Lower lobe of right lung (tissue), 2 donors: ENCODE measurements around the gene GLCE. TPM values are rescaled to one million over a fixed set of nuclear protein-coding genes. Genes with fewer than 3 reads are reported as not detected.

Experiments
- ATAC-seq, 2 donors: fragments of 200-7000 bp; cut with Tn5 transposase; one replicate each; pipeline ENCODE4 v1.9.1; 2020 to 2022; ENCODE audit warnings: mild to moderate bottlenecking in 2 of 2, moderate library complexity in 2 of 2
- DNase-seq: peaks from one replicate; pipeline ENCODE4 v3.0.0-alpha.2; 2020
- H3K27ac ChIP-seq: fragments of 200-600 bp; one replicate; pipeline ENCODE4 v1.8.0; 2022
- H3K27me3 ChIP-seq: fragments of 200-600 bp; one replicate; pipeline ENCODE4 v1.8.0; 2022; ENCODE audit warnings: low read depth
- H3K36me3 ChIP-seq: fragments of 200-600 bp; one replicate; pipeline ENCODE4 v1.8.0; 2022; ENCODE audit warnings: mild to moderate bottlenecking
- H3K4me1 ChIP-seq: fragments of 200-600 bp; one replicate; pipeline ENCODE4 v1.8.0; 2022
- H3K4me3 ChIP-seq: fragments of 200-600 bp; one replicate; pipeline ENCODE4 v1.8.0; 2022; ENCODE audit warnings: mild to moderate bottlenecking
- H3K9me3 ChIP-seq: fragments of 200-600 bp; one replicate; pipeline ENCODE4 v1.8.0; 2022
- intact Hi-C: fragments of 100-400 bp; cut with DNase I; formaldehyde crosslinking; loops from one replicate; pipeline ENCODE4 v1.11.0; 2022
- total RNA-seq: library from RNA; stranded (reverse); fragmentation: NEBNext Ultra II Directional; extraction: Animal tissue kit (Norgen Biotek cat#: 25700); gene quantifications from one replicate; pipeline ENCODE4 v1.2.1, GENCODE V29; 2021
- TF ChIP-seq, protein P1 (sequence below): fragments of 200-600 bp; IDR thresholded peaks from one replicate; pipeline ENCODE4 v1.8.0; 2022; ENCODE audit warnings: antibody characterized with exemption, mild to moderate bottlenecking
- donor health status: DM: no; HTN: yes; CAD: no; lungs with severe emphysema.

The GLCE gene
- total RNA-seq, 1 donor from 2014 or later: 19.0 TPM

DNA sequence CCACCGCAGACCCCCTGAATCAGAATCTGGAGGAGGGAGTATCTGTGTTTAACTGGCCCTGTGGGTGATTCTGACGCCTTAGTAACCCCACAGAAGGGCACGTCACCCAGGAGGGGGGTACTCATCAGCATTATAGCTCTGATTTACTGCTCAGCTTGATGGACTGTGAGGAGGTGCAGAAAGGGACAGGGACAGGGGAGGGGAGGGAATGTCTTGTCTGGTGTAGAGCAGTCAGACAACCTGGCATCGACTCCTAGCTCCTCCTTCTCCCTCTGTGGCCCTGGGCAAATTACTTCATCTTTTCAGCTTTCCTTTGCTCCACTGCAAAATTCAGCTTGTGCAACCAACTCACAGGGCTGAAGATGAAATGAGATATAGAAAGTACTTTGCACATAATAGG, 42.3 kb upstream of the GLCE start:
- no peaks in the 10 kb centered on the region for H3K27me3 ChIP-seq
- H3K4me1 ChIP-seq: no peaks in the 10 kb centered on the region
- H3K27ac ChIP-seq: no peak overlapping the region
- H3K4me3 ChIP-seq: no peak overlapping the region
- DNase-seq (no peak), ATAC-seq (peak in 1 of 2 donors; percentile 20)
- H3K9me3 ChIP-seq: no peaks in the 10 kb centered on the region
- intact Hi-C loops: no loop called here
- no peaks in the 10 kb centered on the region for H3K36me3 ChIP-seq
- TF ChIP-seq, protein P1, sequence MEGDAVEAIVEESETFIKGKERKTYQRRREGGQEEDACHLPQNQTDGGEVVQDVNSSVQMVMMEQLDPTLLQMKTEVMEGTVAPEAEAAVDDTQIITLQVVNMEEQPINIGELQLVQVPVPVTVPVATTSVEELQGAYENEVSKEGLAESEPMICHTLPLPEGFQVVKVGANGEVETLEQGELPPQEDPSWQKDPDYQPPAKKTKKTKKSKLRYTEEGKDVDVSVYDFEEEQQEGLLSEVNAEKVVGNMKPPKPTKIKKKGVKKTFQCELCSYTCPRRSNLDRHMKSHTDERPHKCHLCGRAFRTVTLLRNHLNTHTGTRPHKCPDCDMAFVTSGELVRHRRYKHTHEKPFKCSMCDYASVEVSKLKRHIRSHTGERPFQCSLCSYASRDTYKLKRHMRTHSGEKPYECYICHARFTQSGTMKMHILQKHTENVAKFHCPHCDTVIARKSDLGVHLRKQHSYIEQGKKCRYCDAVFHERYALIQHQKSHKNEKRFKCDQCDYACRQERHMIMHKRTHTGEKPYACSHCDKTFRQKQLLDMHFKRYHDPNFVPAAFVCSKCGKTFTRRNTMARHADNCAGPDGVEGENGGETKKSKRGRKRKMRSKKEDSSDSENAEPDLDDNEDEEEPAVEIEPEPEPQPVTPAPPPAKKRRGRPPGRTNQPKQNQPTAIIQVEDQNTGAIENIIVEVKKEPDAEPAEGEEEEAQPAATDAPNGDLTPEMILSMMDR: no peak

DNA sequence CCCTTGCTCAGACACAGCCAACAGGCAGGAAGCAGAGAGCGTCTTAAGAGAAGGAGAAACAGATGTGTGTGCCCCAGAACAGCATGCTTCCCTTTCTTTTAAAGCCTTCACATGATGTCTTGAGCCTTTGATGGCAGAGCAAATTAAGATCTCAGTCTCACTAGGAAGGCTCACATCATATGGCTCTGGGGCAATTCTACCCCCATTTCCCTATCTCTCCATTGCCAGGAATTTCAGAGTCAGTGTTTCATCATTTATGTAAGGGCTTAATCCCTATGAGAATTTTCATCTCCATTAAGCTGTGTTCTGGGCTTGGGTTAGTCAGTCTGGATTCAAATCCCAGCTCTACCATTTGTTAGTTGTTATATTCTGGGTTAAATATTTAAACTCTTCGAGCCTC, 41.4 kb upstream of the GLCE start:
- TF ChIP-seq, protein P1: no peak
- Histone ChIP-seq H3K9me3 (no peaks in the 10 kb centered on the region), H3K27me3 (no peaks in the 10 kb centered on the region), H3K27ac (no peak overlapping the region), H3K4me1 (no peaks in the 10 kb centered on the region), H3K36me3 (no peaks in the 10 kb centered on the region), H3K4me3 (no peak overlapping the region)
- DNase-seq (no peak), ATAC-seq (no peak)
- intact Hi-C loops: no loop called here

DNA sequence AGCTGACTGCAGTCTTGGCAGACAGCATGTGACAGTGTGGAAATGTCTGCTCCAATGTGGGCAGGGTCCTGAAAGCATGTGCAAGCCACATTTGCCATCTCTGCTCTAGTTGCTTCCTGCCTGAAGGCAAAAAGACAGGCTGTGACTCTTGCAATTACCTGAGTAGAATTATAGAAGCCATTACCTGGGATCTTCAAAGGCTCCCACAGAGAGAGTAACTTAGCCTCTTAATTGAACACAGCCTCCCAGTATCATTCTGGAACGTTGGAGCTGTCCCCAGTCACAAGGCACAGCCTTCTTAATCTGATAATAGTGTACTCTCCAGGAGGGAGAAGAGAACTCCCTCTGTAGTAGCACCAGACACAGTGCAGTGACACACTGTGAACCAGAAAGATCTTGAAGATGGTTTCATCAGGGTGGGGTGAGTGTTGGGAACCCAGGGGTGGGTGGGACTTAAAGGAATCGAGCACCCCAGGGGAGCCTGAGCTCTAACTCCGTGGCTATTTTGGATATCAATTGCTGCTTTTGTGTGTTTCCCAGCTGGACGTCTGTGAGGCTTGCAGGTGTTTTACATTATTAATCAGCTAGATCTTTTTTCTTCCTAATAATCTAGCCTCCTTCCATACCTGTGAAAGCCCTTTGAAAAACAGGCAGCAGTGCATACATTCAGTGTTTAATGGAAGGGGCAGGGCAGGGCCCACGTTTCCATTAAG, 40.6 kb upstream of the GLCE start:
- Histone ChIP-seq H3K27me3 (no peaks in the 10 kb centered on the region), H3K27ac (no peak overlapping the region), H3K4me1 (peaks cover under 1% of the 10 kb centered on the region), H3K36me3 (no peaks in the 10 kb centered on the region), H3K4me3 (no peak overlapping the region), H3K9me3 (no peaks in the 10 kb centered on the region)
- intact Hi-C loops: no loop called here
- TF ChIP-seq, protein P1: no peak
- ATAC-seq (no peak), DNase-seq (no peak)

DNA sequence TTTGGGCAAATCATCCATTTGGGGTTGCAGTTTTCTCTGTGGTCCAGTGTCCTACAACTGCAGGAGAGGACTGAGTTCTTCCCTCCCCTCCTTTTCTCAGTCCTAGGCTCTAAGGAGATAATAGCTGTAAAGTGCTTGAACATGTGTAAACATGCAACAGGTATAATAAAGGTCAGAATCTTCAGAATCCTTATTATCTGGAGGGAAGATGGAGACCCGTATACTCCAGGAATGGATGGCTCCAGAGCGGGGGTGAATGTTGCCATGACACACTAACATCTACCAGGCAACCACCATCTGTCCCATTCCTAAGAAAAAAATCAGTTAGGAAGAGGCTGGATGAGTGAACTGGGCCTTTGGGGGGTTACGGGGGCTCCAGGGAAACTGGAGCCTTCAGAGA, 39.7 kb upstream of the GLCE start:
- no peaks in the 10 kb centered on the region for H3K36me3 ChIP-seq
- no peak overlapping the region for H3K4me3 ChIP-seq
- intact Hi-C loops: no loop called here
- H3K27me3 ChIP-seq: no peaks in the 10 kb centered on the region
- H3K4me1 ChIP-seq: peaks cover 9% of the 10 kb centered on the region
- ATAC-seq (no peak), DNase-seq (no peak)
- TF ChIP-seq, protein P1: no peak
- no peak overlapping the region for H3K27ac ChIP-seq
- no peaks in the 10 kb centered on the region for H3K9me3 ChIP-seq

DNA sequence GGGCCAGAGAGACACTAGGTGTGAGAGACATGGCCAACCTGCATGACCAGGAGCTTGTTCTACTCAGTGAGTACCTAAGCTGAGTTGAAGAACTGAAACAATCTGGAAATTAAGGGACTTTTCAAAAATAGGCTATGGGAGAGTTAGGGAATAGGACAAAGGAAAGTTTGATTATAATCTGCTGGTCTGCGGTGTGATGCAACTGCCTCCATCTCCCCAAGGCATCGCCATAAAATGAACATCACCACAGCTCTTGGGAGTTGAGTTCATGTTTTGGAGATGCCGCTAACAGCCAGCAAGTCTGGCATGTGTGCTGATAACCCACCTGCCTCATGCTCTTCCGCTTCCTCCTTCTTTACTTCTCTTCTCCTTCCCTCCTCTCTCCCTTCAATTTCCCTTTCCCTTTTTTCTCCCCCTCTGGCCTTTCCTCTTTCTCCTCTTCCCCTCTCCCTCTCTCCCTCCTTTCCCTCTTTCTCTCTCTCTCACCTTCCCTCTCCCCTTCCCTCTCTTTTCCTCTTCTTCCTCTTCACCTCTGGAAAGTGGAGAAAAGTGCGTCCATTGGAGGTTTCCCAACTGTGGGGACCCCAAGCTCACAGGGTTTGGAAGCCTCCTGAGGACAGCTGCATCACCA, 39.1 kb upstream of the GLCE start:
- Histone ChIP-seq H3K27me3 (no peaks in the 10 kb centered on the region), H3K4me3 (no peak overlapping the region), H3K9me3 (no peaks in the 10 kb centered on the region)

More for the DNA sequence above, 39.1 kb upstream of the GLCE start:
- intact Hi-C loops: no loop called here
- DNase-seq (no peak), ATAC-seq (no peak)
- Histone ChIP-seq H3K36me3 (no peaks in the 10 kb centered on the region), H3K27ac (no peak overlapping the region), H3K4me1 (peaks cover 15% of the 10 kb centered on the region)
- TF ChIP-seq, protein P1: no peak
